HepG2 (cell line): ENCODE data around the gene NRK.
A peak's percentile ranks its signal among the peaks of the same experiment; 100 is the strongest.

ENCODE experiments used
- ATF3 ChIP-seq: sonication (generic); formaldehyde crosslinking; IDR thresholded peaks from 2 replicates; pipeline ENCODE4 v1.4.0; 2020; ENCODE audit warnings: missing genetic modification reagents
- BCLAF1 ChIP-seq: fragments of 450-650 bp; IDR thresholded peaks from 2 replicates; pipeline ENCODE4 v1.6.1; 2017; ENCODE audit warnings: mild to moderate bottlenecking
- CTCF ChIP-seq: sonication (generic); formaldehyde crosslinking; IDR thresholded peaks from 2 replicates; pipeline ENCODE4 v1.5.0; 2020; ENCODE audit warnings: mild to moderate bottlenecking, missing genetic modification reagents, moderate library complexity
- HNRNPUL1 ChIP-seq: fragments of 200-400 bp; formaldehyde crosslinking; IDR thresholded peaks from 2 replicates; pipeline ENCODE4 v1.6.1; 2017; ENCODE audit warnings: low read depth, mild to moderate bottlenecking, low read length, moderate library complexity
- POLR2AphosphoS5 ChIP-seq: IDR thresholded peaks from 2 replicates; pipeline ENCODE4 v1.6.1; 2012; ENCODE audit warnings: low read depth, low read length
- YY1 ChIP-seq: IDR thresholded peaks from 2 replicates; pipeline ENCODE4 v1.6.1; 2011; ENCODE audit warnings: low read length, low read depth, moderate library complexity, mild to moderate bottlenecking; ENCODE audit not compliant: insufficient read depth, insufficient replicate concordance
- ZNF841 ChIP-seq: sonication (generic); formaldehyde crosslinking; IDR thresholded peaks from 2 replicates; pipeline ENCODE4 v1.8.1; 2023; ENCODE audit warnings: missing genetic modification reagents, borderline replicate concordance
- ZUFSP ChIP-seq: sonication (generic); formaldehyde crosslinking; IDR thresholded peaks from 2 replicates; pipeline ENCODE4 v1.9.0; 2021; ENCODE audit warnings: missing genetic modification reagents, mild to moderate bottlenecking, borderline replicate concordance

GRCh38 chrX:106007815-106008214 is 185.5 kb downstream of the NRK start:
- no peak for TF ChIP-seq CTCF (CRISPR knock-in tag)
- no peak for TF ChIP-seq ZNF841 (CRISPR knock-in tag)
- TF ChIP-seq POLR2AphosphoS5, result no peak
- peak; percentile 85; the same call in 1 of the 2 replicates for TF ChIP-seq HNRNPUL1
- TF ChIP-seq ATF3 (CRISPR knock-in tag), result no peak
- no peak for TF ChIP-seq BCLAF1
- TF ChIP-seq ZUFSP (CRISPR knock-in tag), result no peak
- no peak for TF ChIP-seq YY1
